K562 (cell line): ENCODE measurements around the gene SIK1. TPM values are rescaled to one million over a fixed set of nuclear protein-coding genes. Genes with fewer than 3 reads are reported as not detected.
"Not testable (repeated sequence)": the region's sequence is repeated elsewhere in the genome, so short reads cannot be mapped to it uniquely, and the experiment has no call there.

Source experiments
- ATAC-seq: fragments of 200-7000 bp; cut with Tn5 transposase; 3 replicates; pipeline ENCODE4 v1.9.1; 2020; ENCODE audit warnings: moderate library complexity
- Bru-seq: library from RNA; stranded (reverse); fragments of 400-500 nt; gene quantifications from one replicate; lab custom pipeline; 2021; lab: Mats Ljungman, UMichigan
- BruChase-seq, 2 experiments: library from RNA; stranded (reverse); fragments of 400-500 nt; gene quantifications; one replicate each; lab custom pipeline; 2021; lab: Mats Ljungman, UMichigan
- BruUV-seq: library from RNA; stranded (reverse); fragments of 400-500 nt; replicated peaks from 2 replicates; lab custom pipeline; 2021; lab: Mats Ljungman, UMichigan
- CTCF ChIA-PET: fragments of 300-600 bp; formaldehyde crosslinking; extraction: SDS; loops from one replicate; lab custom pipeline; 2021; ENCODE audit warnings: low intra/inter-chr PET ratio; lab: Yijun Ruan, JAX
- POLR2A ChIA-PET: fragments of 300-600, 350-650 bp; sonication (Branson Sonifier 250); formaldehyde crosslinking; extraction: SDS; loops from one replicate; lab custom pipeline; 2021; ENCODE audit warnings: antibody characterized with exemption, inconsistent platforms; lab: Yijun Ruan, JAX
- DNase-seq, 4 experiments: peaks; one replicate each; pipeline versions ENCODE4 v3.0.0 to v3.0.0-alpha.2; 2011 to 2018; ENCODE audit warnings: low spot score in 3 of 4, mixed read lengths in 3 of 4; ENCODE audit errors: extremely low read depth in 1 of 4
- FAIRE-seq: peaks from 2 replicates; lab custom pipeline; 2011; peaks lifted over from hg19 to GRCh38; lab: Jason Lieb, UNC
- H2AFZ ChIP-seq: 2 replicates; pipeline ENCODE4 v1.6.0; 2011; ENCODE audit warnings: low read depth, low read length, control low read depth, inconsistent platforms
- H3K27ac ChIP-seq: fragments of 200-600 bp; 3 replicates; pipeline ENCODE4 v1.8.0; 2011; ENCODE audit warnings: low read depth, mild to moderate bottlenecking, control low read depth, inconsistent platforms, low read length, moderate library complexity, mixed read lengths; ENCODE audit errors: extremely low read depth
- H3K27me3 ChIP-seq, 2 experiments: fragments of 300-600 bp in 1 of 2; 2 replicates in 1 of 2; 3 replicates in 1 of 2; pipeline versions ENCODE4 v1.6.0 to v1.8.0; 2011; ENCODE audit warnings: inconsistent platforms in 2 of 2, low read length in 2 of 2, mild to moderate bottlenecking in 1 of 2, mixed read lengths in 1 of 2, moderate library complexity in 1 of 2; ENCODE audit not compliant: control insufficient read depth in 2 of 2, insufficient read depth in 2 of 2
- H3K36me3 ChIP-seq: fragments of 300-600 bp; 3 replicates; pipeline ENCODE4 v1.8.0; 2011; ENCODE audit warnings: mild to moderate bottlenecking, low read length, inconsistent platforms; ENCODE audit not compliant: control insufficient read depth, insufficient read depth
- H3K4me1 ChIP-seq, 2 experiments: fragments of 200-600 bp in 1 of 2; replicated peaks in 1 of 2; 2 replicates in 1 of 2; 3 replicates in 1 of 2; pipeline versions ENCODE4 v1.5.1 to v1.8.0; 2011; ENCODE audit warnings: inconsistent platforms in 2 of 2, low read length in 2 of 2, mild to moderate bottlenecking in 1 of 2, mixed read lengths in 1 of 2, moderate library complexity in 1 of 2; ENCODE audit not compliant: control insufficient read depth in 2 of 2, insufficient read depth in 2 of 2
- H3K4me2 ChIP-seq: 2 replicates; pipeline ENCODE4 v1.6.1; 2011; ENCODE audit warnings: low read length, control low read depth, inconsistent platforms, mixed read lengths; ENCODE audit not compliant: insufficient read depth
- H3K4me3 ChIP-seq: fragments of 200-600 bp; sonication (generic), shearing (Covaris generic); 2 replicates; pipeline ENCODE4 v1.5.1; 2016; ENCODE audit warnings: control low read depth, inconsistent platforms
- H3K79me2 ChIP-seq: fragments of 200-600 bp; 3 replicates; pipeline ENCODE4 v1.8.0; 2011; ENCODE audit warnings: low read length, inconsistent platforms; ENCODE audit not compliant: control insufficient read depth, insufficient read depth
- H3K9ac ChIP-seq, 2 experiments: 2 replicates each; pipeline versions ENCODE4 v1.6.0 to v1.6.1; 2011; ENCODE audit warnings: low read depth in 2 of 2, low read length in 2 of 2, control low read depth in 1 of 2, inconsistent platforms in 1 of 2, mild to moderate bottlenecking in 1 of 2, mixed read lengths in 1 of 2; ENCODE audit not compliant: insufficient read depth in 1 of 2
- H3K9me1 ChIP-seq: one replicate; pipeline ENCODE4 v1.6.0; 2011; ENCODE audit warnings: inconsistent platforms, mild to moderate bottlenecking, low read length, moderate library complexity; ENCODE audit not compliant: control insufficient read depth, insufficient read depth
- H3K9me3 ChIP-seq: replicated peaks from 2 replicates; pipeline ENCODE4 v1.5.1; 2011; ENCODE audit warnings: low read depth, low read length, inconsistent platforms; ENCODE audit not compliant: control insufficient read depth, insufficient read depth
- H4K20me1 ChIP-seq: replicated peaks from 2 replicates; pipeline ENCODE4 v1.6.1; 2011; ENCODE audit warnings: low read length, inconsistent platforms, mixed read lengths; ENCODE audit not compliant: control insufficient read depth, insufficient read depth
- WGBS: fragments of 100-300 bp; shearing (Covaris generic); methylation state at CpG from one replicate; pipeline ENCODE4 v1.1.6; 2016; ENCODE audit warnings: low coverage, mixed read lengths; ENCODE audit not compliant: insufficient coverage; ENCODE audit errors: missing lambda C conversion rate; 5-methylcytosine and 5-hydroxymethylcytosine counted together
- in situ Hi-C: fragments of 300-500 bp; cut with MboI; formaldehyde crosslinking; loops from 4 replicates; pipeline ENCODE4 v1.15.0; 2018; ENCODE audit warnings: inconsistent platforms, mixed read lengths
- intact Hi-C: fragments of 100-400 bp; cut with micrococcal nuclease; formaldehyde crosslinking; loops from 2 replicates; pipeline ENCODE4 v1.14.2; 2022
- long read RNA-seq, 3 experiments: library from polyadenylated mRNA in 2 of 3; library from RNA in 1 of 3; unstranded in 2 of 3; stranded (forward) in 1 of 3; transcript quantifications; one replicate each; pipeline ENCODE4 v2.0.0, GENCODE V29; 2019 to 2022
- polyA minus RNA-seq, 3 experiments: library from RNA; depleted of rRNA, polyadenylated mRNA; stranded (reverse); fragments of >200 nt; gene quantifications; 2 replicates each; pipeline ENCODE4 v1.2.3, GENCODE V29; 2011
- polyA plus RNA-seq, 8 experiments: library from polyadenylated mRNA; depleted of rRNA in 4 of 8; stranded (reverse) in 5 of 8; unstranded in 3 of 8; fragments of >200 nt; fragmentation: Nextera tagmentation in 2 of 8; fragmentation: Illumina TruSeq in 1 of 8; extraction: Ambion mirVana in 2 of 8; extraction: Trizol in 1 of 8; gene quantifications; 2 replicates each; pipeline versions ENCODE4 v1.2.1 to v1.2.3, GENCODE V29; 2011 to 2014; ENCODE audit warnings: inconsistent platforms in 1 of 8, missing spikeins in 1 of 8
- total RNA-seq, 7 experiments: library from RNA; depleted of rRNA in 6 of 7; stranded (reverse); fragments of >200 nt in 6 of 7; fragmentation: Illumina TruSeq in 2 of 7; extraction: Trizol in 2 of 7; gene quantifications; 2 replicates each; pipeline versions ENCODE4 v1.2.1 to v1.2.3, GENCODE V29; 2011 to 2021; ENCODE audit warnings: low replicate concordance in 1 of 7

SIK1 gene
- total RNA-seq (2011; cell fraction: chromatin; rRNA removed; ENCODE audit: low replicate concordance) = 13.8 and 14.0 TPM in 2 replicates
- total RNA-seq (2011; cell fraction: nucleolus; rRNA removed) = 5.0 and 7.2 TPM in 2 replicates
- total RNA-seq (2011; cell fraction: nucleoplasm; rRNA removed) = 3.4 and 5.4 TPM in 2 replicates
- 0.33 and 0.45 TPM in 2 replicates for total RNA-seq (2014; rRNA removed)
- 0.80 and 1.8 TPM in 2 replicates for total RNA-seq (2014; rRNA removed; fragmentation: Illumina TruSeq; extraction: Trizol)
- 0.98 TPM in 1 of 2 replicates, not detected in the other for total RNA-seq (2015; rRNA removed; fragmentation: Illumina TruSeq; extraction: Trizol)
- 4.3 TPM in 2 replicates for total RNA-seq (2021)
- 1.3 and 2.7 TPM in 2 replicates for polyA plus RNA-seq (2011; rRNA removed)
- 0.04 and 0.25 TPM in 2 replicates for polyA plus RNA-seq (2011; cell fraction: cytosol; rRNA removed)
- polyA plus RNA-seq (2011; cell fraction: nucleus; rRNA removed) = 2.4 and 2.5 TPM in 2 replicates
- 0.03 and 0.97 TPM in 2 replicates for polyA plus RNA-seq (2012)
- 1.5 and 1.8 TPM in 2 replicates for polyA plus RNA-seq (2014; fragmentation: Illumina TruSeq; extraction: Trizol)
- not detected for polyA plus RNA-seq (2014; fragmentation: Nextera tagmentation; extraction: Ambion mirVana)
- 0.66 and 1.8 TPM in 2 replicates for polyA plus RNA-seq (2014; rRNA removed)
- 2.2 TPM in 1 of 2 replicates, not detected in the other for polyA minus RNA-seq (2011; rRNA and poly(A)+ RNA removed)
- polyA minus RNA-seq (2011; cell fraction: cytosol; rRNA and poly(A)+ RNA removed) = 1.3 and 11.5 TPM in 2 replicates
- 2.2 and 3.3 TPM in 2 replicates for polyA minus RNA-seq (2011; cell fraction: nucleus; rRNA and poly(A)+ RNA removed)
- Bru-seq, nascent RNA = percentile 24 among the genes with signal in this experiment
- percentile 11 among the genes with signal in this experiment for BruChase-seq, experiment 1, labeled RNA remaining after a 2-hour chase
- BruChase-seq, experiment 2, labeled RNA remaining after a 6-hour chase = not detected
- long read RNA-seq, experiment 1 = 0 reads
- long read RNA-seq, experiment 2 = 0 reads
- long read RNA-seq, experiment 3 = 0 reads

GRCh38 chr21:43426404-43427241, at the start of gene SIK1:
SIK1 (minus strand) TSS chr21:43427131; CDS start chr21:43426178, 953 bp downstream.
- H3K36me3 ChIP-seq, H3K27me3 ChIP-seq, H4K20me1 ChIP-seq, intact Hi-C loops, H3K9ac ChIP-seq, H3K79me2 ChIP-seq, H3K4me2 ChIP-seq, DNase-seq, H3K27ac ChIP-seq, in situ Hi-C loops, CTCF ChIA-PET, H3K4me3 ChIP-seq, H3K4me1 ChIP-seq, H3K9me3 ChIP-seq, H3K9me1 ChIP-seq, FAIRE-seq, POLR2A ChIA-PET, H2AFZ ChIP-seq, BruUV-seq: not testable (repeated sequence)
- ATAC-seq = peak; percentile 12; the same call in 2 of the 3 replicates
- WGBS = no CpG with 5 or more reads among the region's 120 CpGs

GRCh38 chr21:43471597-43472242, 44.8 kb upstream of the SIK1 start:
- H3K9me1 ChIP-seq, intact Hi-C loops, POLR2A ChIA-PET, H3K79me2 ChIP-seq, H4K20me1 ChIP-seq, FAIRE-seq, BruUV-seq, H3K9ac ChIP-seq, in situ Hi-C loops, CTCF ChIA-PET, H3K4me3 ChIP-seq, H3K27me3 ChIP-seq, H3K36me3 ChIP-seq, H3K4me1 ChIP-seq, H3K9me3 ChIP-seq, DNase-seq, H2AFZ ChIP-seq, H3K27ac ChIP-seq, H3K4me2 ChIP-seq: not testable (repeated sequence)
- peak; percentile 29; the same call in 1 of the 3 replicates for ATAC-seq
- no CpG with 5 or more reads among the region's 16 CpGs for WGBS

GRCh38 chr21:43469719-43470458, 43.0 kb upstream of the SIK1 start:
- H3K9ac ChIP-seq, DNase-seq, H3K4me2 ChIP-seq, intact Hi-C loops, H3K4me1 ChIP-seq, H4K20me1 ChIP-seq, H2AFZ ChIP-seq, H3K4me3 ChIP-seq, ATAC-seq, H3K27me3 ChIP-seq, POLR2A ChIA-PET, FAIRE-seq, in situ Hi-C loops, BruUV-seq, H3K9me1 ChIP-seq, H3K9me3 ChIP-seq, H3K27ac ChIP-seq, H3K79me2 ChIP-seq, CTCF ChIA-PET, H3K36me3 ChIP-seq: not testable (repeated sequence)
- WGBS = no CpG with 5 or more reads among the region's 31 CpGs
